Adrenal gland (tissue), 12 donors: ENCODE results near the gene CRY1. TPM values are rescaled to one million over a fixed set of nuclear protein-coding genes. Genes with fewer than 3 reads are reported as not detected.

Source experiments
- DNase-seq, 7 donors: peaks; one replicate each; pipeline ENCODE4 v3.0.0-alpha.2; 2019 to 2020
- H3K27ac ChIP-seq, 5 donors: fragments of 200-600 bp; sonication (generic) in 4 of 5; 1 replicate in 3 of 5; 2 replicates in 2 of 5; pipeline versions ENCODE4 v1.5.1 to v1.8.0; 2016 to 2020; ENCODE audit warnings: mild to moderate bottlenecking in 1 of 5
- H3K27me3 ChIP-seq: fragments of 200-600 bp; 2 replicates; pipeline ENCODE4 v1.8.0; 2021
- H3K36me3 ChIP-seq, 2 donors: fragments of 200-600 bp; replicated peaks in 1 of 2; 1 replicate in 1 of 2; 2 replicates in 1 of 2; pipeline versions ENCODE4 v1.5.1 to v1.8.0; 2018 to 2022
- H3K4me1 ChIP-seq, 2 donors: fragments of 200-600 bp; replicated peaks in 1 of 2; 1 replicate in 1 of 2; 2 replicates in 1 of 2; pipeline versions ENCODE4 v1.5.1 to v1.8.0; 2018 to 2021
- H3K4me3 ChIP-seq, 4 donors: fragments of 200-600 bp; sonication (generic) in 3 of 4; one replicate each; pipeline ENCODE4 v1.5.1; 2016 to 2018
- H3K9me3 ChIP-seq, 3 donors: fragments of 200-600 bp; sonication (generic) in 1 of 3; replicated peaks in 1 of 3; 1 replicate in 2 of 3; 2 replicates in 1 of 3; pipeline versions ENCODE4 v1.5.1 to v1.8.0; 2016 to 2021
- POLR2A ChIP-seq, 2 donors: fragments of 450-650 bp; IDR thresholded peaks; one replicate each; pipeline ENCODE4 v1.6.1; 2017; ENCODE audit warnings: antibody characterized with exemption in 2 of 2, mild to moderate bottlenecking in 2 of 2, moderate library complexity in 1 of 2
- WGBS, 4 donors: extraction: QIAGEN DNeasy Blood & Tissue Kit in 2 of 4; methylation state at CpG; one replicate each; pipeline versions ENCODE4 v1.1.5 to v1.1.7; 2013 to 2017; 5-methylcytosine and 5-hydroxymethylcytosine counted together
- intact Hi-C, 2 donors: fragments of 100-400 bp; cut with DNase I; formaldehyde crosslinking; loops; one replicate each; pipeline versions ENCODE4 v1.14.1 to v1.15.0; 2022 to 2023
- polyA plus RNA-seq, 3 donors: library from polyadenylated mRNA; stranded (reverse); fragments of 200-250 nt in 2 of 3; fragments of 350-450 nt in 1 of 3; fragmentation: Illumina TruSeq in 1 of 3; extraction: RNeasy Lipid Tissue Mini Kit (QIAGEN cat#74804) in 1 of 3; gene quantifications; one replicate each; pipeline ENCODE4 v1.2.3, GENCODE V29; 2013 to 2014
- total RNA-seq, 9 donors: library from RNA; depleted of rRNA in 4 of 9; stranded (reverse); fragments of >200 nt in 4 of 9; fragments of 120-200 nt in 1 of 9; fragmentation: NEBNext Ultra II Directional in 1 of 9; extraction: Animal tissue kit (Norgen Biotek cat#: 25700) in 1 of 9; gene quantifications; one replicate each; pipeline versions ENCODE4 v1.1.0 to v1.2.4, GENCODE V29; 2013 to 2023
- TF ChIP-seq, protein P1 (sequence below), 6 experiments: fragments of 450-650 bp in 4 of 6; fragments of 200-600 bp in 2 of 6; sonication (generic) in 1 of 6; IDR thresholded peaks; 1 replicate in 5 of 6; 2 replicates in 1 of 6; pipeline versions ENCODE4 v1.5.1 to v1.8.0; 2016 to 2021; ENCODE audit warnings: antibody characterized with exemption in 6 of 6, mild to moderate bottlenecking in 2 of 6, moderate library complexity in 1 of 6
- donor health status: healthy with polysubstance abuse.
- donor health status: Bipolar disorder and iron deficiency.
- donor health status: DM: yes; HTN: yes; CAD: no.
- donor health status: DM: no; HTN: no; CAD: no.
- donor health status: DM: no; HTN: no; CAD: no.
- donor health status: DM: yes; HTN: yes; CAD: no.

The CRY1 gene
- total and polyA plus RNA-seq, 12 donors = 4.7 to 51.5 (median 11.6) TPM

GRCh38 chr12:107091989-107092641 lies 1.2 kb downstream of the CRY1 start:
- peak; percentile 29 to 67 (median 48) for DNase-seq
- Histone ChIP-seq H3K27ac (peak overlapping the region; percentile 47 to 97 (median 95)), H3K4me1 (peaks cover 10 to 20% of the 10 kb centered on the region in 2 donors), H3K9me3 (no peaks in the 10 kb centered on the region), H3K36me3 (no peaks in the 10 kb centered on the region), H3K4me3 (peak overlapping the region in 3 of 4 donors; percentile 71 to 90 (median 88)), H3K27me3 (no peaks in the 10 kb centered on the region)
- TF ChIP-seq, protein P1, sequence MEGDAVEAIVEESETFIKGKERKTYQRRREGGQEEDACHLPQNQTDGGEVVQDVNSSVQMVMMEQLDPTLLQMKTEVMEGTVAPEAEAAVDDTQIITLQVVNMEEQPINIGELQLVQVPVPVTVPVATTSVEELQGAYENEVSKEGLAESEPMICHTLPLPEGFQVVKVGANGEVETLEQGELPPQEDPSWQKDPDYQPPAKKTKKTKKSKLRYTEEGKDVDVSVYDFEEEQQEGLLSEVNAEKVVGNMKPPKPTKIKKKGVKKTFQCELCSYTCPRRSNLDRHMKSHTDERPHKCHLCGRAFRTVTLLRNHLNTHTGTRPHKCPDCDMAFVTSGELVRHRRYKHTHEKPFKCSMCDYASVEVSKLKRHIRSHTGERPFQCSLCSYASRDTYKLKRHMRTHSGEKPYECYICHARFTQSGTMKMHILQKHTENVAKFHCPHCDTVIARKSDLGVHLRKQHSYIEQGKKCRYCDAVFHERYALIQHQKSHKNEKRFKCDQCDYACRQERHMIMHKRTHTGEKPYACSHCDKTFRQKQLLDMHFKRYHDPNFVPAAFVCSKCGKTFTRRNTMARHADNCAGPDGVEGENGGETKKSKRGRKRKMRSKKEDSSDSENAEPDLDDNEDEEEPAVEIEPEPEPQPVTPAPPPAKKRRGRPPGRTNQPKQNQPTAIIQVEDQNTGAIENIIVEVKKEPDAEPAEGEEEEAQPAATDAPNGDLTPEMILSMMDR (IDR thresholded peaks at IDR 0.05) = peak; percentile 42 to 96 (median 84)
- peak in 1 of 2 donors; percentile 54 for TF ChIP-seq POLR2A (IDR thresholded peaks at IDR 0.05)
- intact Hi-C loops = loop anchor here in 1 of 2 donors (10.0 kb wide), 1 partner anchor 137 kb away; the partner anchor contains the start of gene TMEM263
- WGBS, 4 donors = 1% methylated on average over 6 of the region's 6 CpGs

DNA sequence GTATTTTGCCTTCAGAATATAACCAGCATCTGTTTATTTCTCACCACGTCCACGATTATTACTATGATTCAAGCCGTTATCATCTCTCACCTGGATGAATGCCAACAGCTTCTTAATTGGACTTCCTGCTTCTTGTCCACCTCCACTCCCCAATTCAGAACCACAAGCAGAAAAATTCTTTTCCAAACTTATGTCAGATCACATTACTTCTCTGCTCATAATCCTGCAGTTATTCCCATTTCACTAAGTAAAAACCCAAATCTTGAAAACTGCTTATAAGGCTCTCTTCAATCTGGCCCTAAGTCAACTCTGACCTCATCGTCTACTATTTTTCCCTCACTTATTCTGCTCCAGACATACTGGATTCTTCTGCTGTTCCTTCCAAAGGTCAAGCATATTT lies 2.0 kb downstream of the CRY1 start:
- H3K4me3 ChIP-seq = peak overlapping the region in 1 of 4 donors; percentile 88
- no peak for TF ChIP-seq POLR2A (IDR thresholded peaks at IDR 0.05)
- TF ChIP-seq, protein P1 (IDR thresholded peaks at IDR 0.05) = no peak
- H3K9me3 ChIP-seq = no peaks in the 10 kb centered on the region
- no peaks in the 10 kb centered on the region for H3K27me3 ChIP-seq
- DNase-seq = peak in 2 of 7 donors; percentile 17 to 18
- 16 to 23% (median 22%) methylated on average over 4 of the region's 4 CpGs for WGBS, 4 donors
- no peaks in the 10 kb centered on the region for H3K36me3 ChIP-seq
- H3K27ac ChIP-seq = peak overlapping the region in 2 of 5 donors; percentile 95
- peaks cover 10 to 20% of the 10 kb centered on the region in 2 donors for H3K4me1 ChIP-seq
- intact Hi-C loops = loop anchor here in 1 of 2 donors (10.0 kb wide), 1 partner anchor 137 kb away; the partner anchor contains the start of gene TMEM263

DNA sequence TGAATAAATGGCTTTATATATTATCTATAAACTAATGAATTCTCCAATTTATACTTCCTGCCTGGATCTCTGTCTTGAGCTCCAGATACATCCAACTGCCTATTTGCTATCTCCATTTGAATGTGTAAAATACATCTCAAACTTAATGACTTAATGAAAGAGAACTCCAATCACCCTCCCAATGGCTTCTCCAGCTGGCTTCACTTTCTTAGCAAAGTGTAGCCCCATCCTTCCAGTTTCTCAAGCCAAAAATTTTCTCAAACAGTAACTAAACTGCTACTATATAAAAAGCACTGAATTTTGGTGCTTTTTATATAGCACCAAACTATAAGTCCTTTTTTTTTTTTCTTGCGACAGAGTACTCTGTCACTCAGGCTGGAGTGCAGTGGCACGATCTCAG lies 2.6 kb downstream of the CRY1 start:
- H3K4me1 ChIP-seq = peaks cover 10 to 20% of the 10 kb centered on the region in 2 donors
- H3K27me3 ChIP-seq = no peaks in the 10 kb centered on the region
- H3K4me3 ChIP-seq = no peak overlapping the region
- no peak overlapping the region for H3K27ac ChIP-seq
- no peaks in the 10 kb centered on the region for H3K36me3 ChIP-seq
- TF ChIP-seq, protein P1 (IDR thresholded peaks at IDR 0.05) = no peak
- no peak for TF ChIP-seq POLR2A (IDR thresholded peaks at IDR 0.05)
- 89 to 97% (median 96%) methylated on average over 2 of the region's 2 CpGs for WGBS, 4 donors
- DNase-seq = no peak
- intact Hi-C loops = loop anchor here in 1 of 2 donors (10.0 kb wide), 1 partner anchor 136 kb away; the partner anchor contains the start of gene TMEM263
- H3K9me3 ChIP-seq = no peaks in the 10 kb centered on the region

DNA sequence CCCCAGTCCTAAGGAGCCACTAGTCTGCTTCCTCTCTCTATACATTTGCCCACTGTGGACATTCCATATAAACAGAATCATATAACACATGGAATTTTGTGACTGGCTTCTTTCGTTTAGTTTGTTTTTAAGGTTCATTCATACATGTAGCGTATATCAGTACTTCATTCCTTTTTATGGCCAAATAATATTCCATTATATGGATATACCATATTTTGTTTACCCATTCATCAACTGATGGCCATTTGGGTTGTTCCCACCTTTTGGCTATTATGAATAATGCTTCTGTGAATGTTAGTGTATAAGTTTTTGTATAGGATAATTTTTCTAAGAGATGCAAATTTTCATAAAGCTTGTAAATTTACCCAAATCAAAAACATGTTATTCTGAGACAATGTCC lies 4.4 kb downstream of the CRY1 start:
- H3K27ac ChIP-seq = no peak overlapping the region
- WGBS, 4 donors = 95 to 100% (median 97%) methylated on average over 2 of the region's 2 CpGs
- H3K9me3 ChIP-seq = no peaks in the 10 kb centered on the region
- TF ChIP-seq, protein P1 (IDR thresholded peaks at IDR 0.05) = no peak
- TF ChIP-seq POLR2A (IDR thresholded peaks at IDR 0.05) = no peak
- no peaks in the 10 kb centered on the region for H3K27me3 ChIP-seq
- peaks cover 10 to 14% of the 10 kb centered on the region in 2 donors for H3K4me1 ChIP-seq
- no peak overlapping the region for H3K4me3 ChIP-seq
- no peaks in the 10 kb centered on the region for H3K36me3 ChIP-seq
- intact Hi-C loops = no loop called here
- no peak for DNase-seq
